NCI-H1417 (cell line): ENCODE results near the gene CDADC1.
"Not testable (repeated sequence)": the region's sequence is repeated elsewhere in the genome, so short reads cannot be mapped to it uniquely, and the experiment has no call there.

ENCODE experiments used
- DNase-seq, 3 experiments: peaks; one replicate each; lab custom pipeline; 2025; lab: John Stamatoyannopoulos, UW

The CDADC1 gene

GRCh38 chr13:49315756-49316482, 68.2 kb downstream of the CDADC1 start:
- no peak for DNase-seq

GRCh38 chr13:49319551-49319950, 71.8 kb downstream of the CDADC1 start:
- DNase-seq = no peak

DNA sequence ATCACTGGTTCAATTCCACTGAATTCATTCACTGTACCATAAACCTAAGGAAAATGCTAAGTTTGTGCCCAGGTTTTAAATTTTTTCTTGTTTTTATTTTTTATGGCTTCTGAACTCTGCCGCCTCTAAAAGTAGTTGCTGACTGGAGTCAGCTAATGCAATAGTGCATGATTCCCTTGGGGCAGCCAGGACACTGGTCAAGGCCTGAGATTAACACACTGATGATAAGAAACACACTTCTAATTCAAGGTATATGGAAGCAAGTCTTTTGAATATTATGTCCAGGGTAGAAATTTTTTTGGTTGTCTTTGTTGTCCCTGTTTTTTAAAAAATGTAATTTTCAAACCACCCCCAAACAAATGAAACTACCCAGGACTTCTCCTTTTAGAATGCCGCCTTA, 72.2 kb downstream of the CDADC1 start:
- no peak for DNase-seq

GRCh38 chr13:49320975-49321374, 73.2 kb downstream of the CDADC1 start:
- DNase-seq = no peak

DNA sequence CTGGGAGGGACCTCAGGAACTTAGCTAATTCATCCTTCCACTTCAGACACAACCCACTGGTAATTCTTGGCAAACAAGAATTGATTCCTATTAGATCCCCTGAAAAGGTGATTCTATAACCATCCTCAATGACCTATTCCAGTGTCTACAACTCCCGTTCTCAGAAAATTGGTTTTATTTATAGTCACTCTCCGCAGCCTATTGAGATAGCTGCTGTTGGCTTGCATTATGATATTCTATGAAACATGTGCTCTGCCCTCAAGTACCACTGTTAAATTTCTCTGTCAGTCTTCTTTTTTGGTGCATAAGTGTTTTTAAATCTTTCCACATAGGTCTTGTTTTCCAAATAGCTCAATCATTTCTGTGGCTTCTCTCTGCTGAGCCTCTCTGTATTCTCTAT, 75.0 kb downstream of the CDADC1 start:
- no peak for DNase-seq

DNA sequence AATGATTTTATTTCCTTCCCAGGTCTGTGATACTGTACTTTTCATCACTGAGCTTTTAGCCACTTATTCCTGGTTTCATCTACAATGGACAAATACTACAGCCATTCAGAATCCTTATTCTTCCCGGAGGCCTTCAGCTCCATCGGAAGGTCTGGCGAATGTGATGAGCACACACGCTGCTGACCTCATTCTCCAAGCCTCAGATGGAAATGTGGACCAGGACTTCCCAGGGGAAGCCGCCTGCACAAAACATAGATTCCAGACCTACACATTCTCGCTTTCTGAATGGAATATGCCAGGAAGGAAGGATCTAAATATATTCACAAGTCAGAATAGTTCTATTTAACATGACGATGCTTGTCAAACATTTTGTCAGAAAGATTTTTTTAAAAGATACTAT, 75.6 kb downstream of the CDADC1 start:
- DNase-seq = no peak

DNA sequence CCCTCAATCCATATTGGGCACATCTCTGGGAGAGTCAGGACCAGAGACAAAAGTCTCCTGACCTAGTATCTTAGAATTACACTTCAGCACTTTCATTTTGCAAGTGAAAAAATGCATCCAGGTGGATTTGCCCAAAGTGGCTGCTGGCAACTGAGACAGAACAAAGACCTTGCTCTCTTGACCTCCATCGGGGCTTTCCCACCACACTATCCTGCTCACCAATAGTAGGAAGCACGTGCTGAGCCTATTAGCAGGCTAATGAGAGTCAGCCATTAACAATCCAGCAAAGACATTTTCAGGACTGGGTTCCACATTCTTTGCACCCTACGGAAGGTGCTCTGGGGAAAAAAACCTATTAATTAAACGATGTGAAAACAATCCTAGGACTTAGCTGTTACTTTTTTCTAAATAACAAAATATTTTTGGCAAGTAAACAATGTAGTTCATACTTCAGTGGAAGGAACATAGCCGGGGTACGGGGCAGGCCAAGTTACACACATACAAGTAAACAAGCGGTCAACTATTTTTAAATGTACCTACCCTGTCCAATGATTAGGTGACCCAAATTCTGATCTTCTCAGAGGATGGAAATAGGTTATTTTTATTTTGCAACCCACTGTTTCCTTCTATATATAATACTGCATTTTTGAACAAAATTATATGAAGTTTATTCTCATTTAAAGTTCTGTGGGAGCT, 78.6 kb downstream of the CDADC1 start:
- no peak for DNase-seq

DNA sequence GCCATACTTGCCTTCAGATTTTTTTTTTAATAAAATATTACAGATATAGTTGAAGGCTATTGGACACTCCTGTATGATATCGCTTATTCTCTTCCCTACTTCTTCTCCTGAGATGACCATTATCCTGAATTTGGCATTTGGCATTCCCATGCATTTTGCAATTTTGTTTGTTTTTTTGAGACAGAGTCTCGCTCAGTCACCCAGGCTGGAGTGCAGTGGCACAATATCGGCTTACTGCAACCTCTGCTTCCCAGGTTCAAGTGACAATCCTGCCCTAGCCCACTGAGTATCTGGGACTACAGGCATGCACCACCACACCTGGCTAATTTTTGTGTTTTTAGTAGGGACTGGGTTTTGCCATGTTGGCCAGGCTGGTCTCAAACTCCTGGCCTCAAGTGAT, 79.4 kb downstream of the CDADC1 start:
- DNase-seq = not testable (repeated sequence)

GRCh38 chr13:49329831-49330545, 82.3 kb downstream of the CDADC1 start:
- no peak for DNase-seq

DNA sequence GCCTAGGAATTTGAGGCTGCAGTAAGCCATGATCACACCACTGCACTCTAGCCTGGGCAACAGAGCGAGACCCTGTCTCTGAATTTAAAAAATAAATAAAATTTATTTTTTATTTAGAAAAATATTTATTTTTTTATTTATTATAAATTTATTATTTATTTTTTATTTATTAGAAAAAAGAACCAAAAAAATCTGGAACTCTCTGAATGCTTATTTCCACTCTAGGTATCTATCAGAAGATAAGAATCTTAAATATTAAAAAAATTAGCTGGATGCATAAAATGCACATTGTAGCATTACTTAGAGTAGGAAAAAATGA, 82.8 kb downstream of the CDADC1 start:
- DNase-seq = no peak

DNA sequence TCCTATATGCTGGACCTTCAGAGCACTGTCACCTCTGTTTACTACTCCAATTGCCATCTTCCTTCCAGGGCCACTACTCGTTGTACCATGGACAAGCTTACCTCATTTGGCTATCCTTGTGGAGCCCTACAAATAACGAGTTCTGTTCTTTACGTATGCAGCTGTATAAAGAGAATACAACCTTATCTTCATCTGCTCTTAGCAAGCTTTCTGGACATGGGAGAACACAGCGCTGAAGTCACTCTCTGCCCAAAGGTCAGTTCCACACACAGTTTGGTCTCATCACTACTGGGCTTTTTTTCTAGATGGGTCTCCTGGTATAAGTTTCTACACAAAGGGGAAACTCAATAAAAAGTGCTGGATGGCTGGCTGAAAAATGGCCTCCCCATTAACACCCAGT, 88.9 kb downstream of the CDADC1 start:
- DNase-seq = no peak

- DNase-seq = no peak
Observed at GRCh38 chr13:49340161-49340560, 92.4 kb downstream of the CDADC1 start.

DNA sequence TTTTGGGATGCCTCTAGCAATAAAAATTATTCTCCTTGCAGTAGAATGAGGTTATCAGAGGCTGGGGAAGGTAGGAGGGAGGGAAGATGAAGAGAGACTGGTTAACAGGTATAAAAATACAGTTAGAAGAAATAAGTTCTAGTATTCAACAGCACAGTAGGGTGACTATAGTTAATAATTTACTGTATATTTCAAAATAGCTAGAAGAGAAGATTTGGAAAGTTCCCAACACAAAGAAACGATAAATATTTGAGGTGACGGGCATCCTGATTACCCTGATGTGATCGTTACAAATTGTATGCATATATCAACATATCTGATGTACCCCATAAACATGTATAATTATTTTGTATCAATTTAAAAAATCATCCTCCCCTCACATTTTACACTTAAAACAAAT, 93.8 kb downstream of the CDADC1 start:
- no peak for DNase-seq

DNA sequence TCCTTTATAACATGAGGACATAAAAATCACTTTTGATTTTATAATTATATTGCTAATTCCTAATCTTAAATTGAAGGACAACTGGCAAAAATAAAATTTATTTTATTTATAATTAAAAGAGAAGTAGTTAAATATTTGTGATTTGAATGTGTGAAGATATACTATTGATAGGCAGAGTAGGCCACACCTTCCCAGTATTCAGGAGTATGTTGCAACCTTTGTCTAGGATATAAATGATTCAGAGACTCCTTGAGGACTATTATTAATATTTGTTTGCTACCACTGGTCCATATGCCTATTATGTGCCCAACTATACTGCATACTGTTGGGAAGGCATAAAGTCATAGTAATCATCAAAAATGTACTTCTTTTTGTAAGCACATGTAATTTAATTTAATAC, 94.2 kb downstream of the CDADC1 start:
- no peak for DNase-seq

DNA sequence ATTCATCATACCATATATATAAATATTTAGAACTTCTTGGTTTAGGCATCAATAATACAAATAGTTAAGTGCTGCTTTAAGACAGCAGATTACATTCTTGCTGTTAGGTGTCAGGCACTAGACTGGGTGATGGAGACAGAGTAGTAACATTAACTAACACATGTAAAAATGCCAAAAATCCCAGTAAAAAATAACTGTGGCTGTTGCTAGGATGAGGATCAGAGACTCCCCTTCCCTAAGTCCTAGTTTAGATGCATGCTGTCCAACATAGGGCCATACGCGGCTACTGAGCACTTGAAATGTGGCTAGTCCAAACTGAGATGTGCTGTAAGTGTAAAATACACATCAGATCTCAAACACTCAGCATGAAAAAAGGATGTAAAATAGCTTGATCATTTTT, 94.7 kb downstream of the CDADC1 start:
- DNase-seq = no peak
